Measurements from ENCODE around the gene CAMTA1. TPM values are rescaled to one million over a fixed set of nuclear protein-coding genes. Genes with fewer than 3 reads are reported as not detected.
A peak's percentile ranks its signal among the peaks of the same experiment; 100 is the strongest.

The CAMTA1 gene
- total RNA-seq, 1 donor = 19.9 TPM

DNA sequence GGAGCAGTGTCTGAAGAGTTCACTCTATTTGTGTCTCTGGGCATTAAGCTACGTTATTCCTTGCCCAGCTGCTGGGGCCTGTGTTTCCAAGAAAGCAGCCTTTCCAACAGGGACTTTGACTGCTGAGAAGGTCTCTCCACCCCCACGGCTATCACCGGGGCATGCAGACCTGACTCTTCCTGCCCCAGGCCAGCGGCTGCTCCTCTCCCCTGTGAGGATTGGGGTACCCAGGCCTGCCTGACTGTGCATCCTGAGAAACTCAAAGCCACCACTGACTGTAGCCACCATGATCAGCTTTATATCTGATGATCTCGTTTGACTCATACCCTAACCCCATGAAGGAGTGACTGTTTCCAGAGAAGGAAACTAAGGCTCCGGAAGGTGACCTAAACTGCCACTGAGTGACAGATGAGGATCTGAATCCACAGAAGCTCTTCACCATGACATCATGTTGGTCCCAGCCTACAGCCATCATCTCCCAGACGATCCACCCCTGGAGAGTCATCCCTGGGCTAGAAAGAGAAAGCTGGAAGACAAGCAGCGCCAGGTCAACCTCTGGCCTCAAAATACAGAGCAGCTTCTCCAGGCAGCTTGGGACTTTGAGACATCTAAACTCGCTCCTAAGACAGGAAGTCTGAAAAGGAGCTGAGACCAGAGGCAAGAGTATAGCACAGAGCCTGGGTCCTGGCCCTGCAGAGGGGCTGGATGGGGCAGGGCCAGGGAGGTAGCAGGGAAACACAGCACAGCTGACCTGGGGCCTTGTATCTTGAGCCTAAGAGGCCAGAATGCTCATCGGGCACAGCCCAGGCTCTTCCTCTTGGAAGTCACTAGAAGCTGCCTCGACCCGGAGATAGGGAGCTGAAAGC is 741.8 kb downstream of the CAMTA1 start:
- no peak for DNase-seq (ENCODE audit: low read depth in 2 of 3, low spot score in 2 of 3)

DNA sequence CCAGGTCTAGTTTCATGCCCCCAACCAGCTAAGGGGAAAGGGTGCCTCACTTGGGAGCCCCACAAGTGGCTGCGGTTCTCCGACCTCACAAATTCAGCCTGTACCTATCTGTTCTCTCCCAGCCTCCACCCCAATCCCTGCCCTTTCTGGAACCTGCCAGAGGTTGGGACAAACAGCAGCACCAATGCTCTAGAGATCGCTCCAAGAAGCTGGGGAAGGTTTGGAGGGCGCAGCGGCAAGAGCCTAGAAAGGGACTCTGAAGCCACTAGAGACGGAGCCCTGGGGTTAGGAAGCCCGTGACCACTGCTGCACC is 742.4 kb downstream of the CAMTA1 start:
- DNase-seq (ENCODE audit: low read depth in 2 of 3, low spot score in 2 of 3) = no peak

GRCh38 chr1:7528386-7529198 is 743.3 kb downstream of the CAMTA1 start:
- DNase-seq (ENCODE audit: low read depth in 2 of 3, low spot score in 2 of 3) = no peak

DNA sequence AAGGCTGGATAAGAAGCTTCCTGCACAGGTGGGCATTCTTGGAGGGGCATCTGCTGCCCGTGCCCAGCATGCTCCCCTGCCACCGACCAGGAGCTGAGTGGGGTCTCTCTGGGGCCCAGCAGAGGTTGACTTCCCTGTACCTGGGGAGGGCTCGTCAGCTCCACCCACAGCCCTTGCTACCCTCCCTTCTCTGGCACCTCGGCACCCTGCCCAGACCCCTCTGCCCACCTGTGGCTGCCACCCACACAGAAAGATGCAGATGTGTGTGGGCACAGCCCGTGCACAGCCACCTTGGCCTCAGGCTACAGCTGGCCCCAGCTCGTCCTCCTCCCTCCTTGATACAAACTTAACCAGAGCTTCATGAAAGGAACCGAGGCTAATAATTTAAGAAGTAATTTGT is 744.7 kb downstream of the CAMTA1 start:
- DNase-seq (ENCODE audit: low read depth in 2 of 3, low spot score in 2 of 3) = no peak

GRCh38 chr1:7531562-7532340 is 746.5 kb downstream of the CAMTA1 start:
- DNase-seq (ENCODE audit: low read depth in 2 of 3, low spot score in 2 of 3) = no peak

GRCh38 chr1:7533006-7533405 is 747.8 kb downstream of the CAMTA1 start:
- DNase-seq (ENCODE audit: low read depth in 2 of 3, low spot score in 2 of 3) = no peak

- no peak for DNase-seq (ENCODE audit: low read depth in 2 of 3, low spot score in 2 of 3)
Measured at GRCh38 chr1:7534061-7534825, 749.0 kb downstream of the CAMTA1 start.

DNA sequence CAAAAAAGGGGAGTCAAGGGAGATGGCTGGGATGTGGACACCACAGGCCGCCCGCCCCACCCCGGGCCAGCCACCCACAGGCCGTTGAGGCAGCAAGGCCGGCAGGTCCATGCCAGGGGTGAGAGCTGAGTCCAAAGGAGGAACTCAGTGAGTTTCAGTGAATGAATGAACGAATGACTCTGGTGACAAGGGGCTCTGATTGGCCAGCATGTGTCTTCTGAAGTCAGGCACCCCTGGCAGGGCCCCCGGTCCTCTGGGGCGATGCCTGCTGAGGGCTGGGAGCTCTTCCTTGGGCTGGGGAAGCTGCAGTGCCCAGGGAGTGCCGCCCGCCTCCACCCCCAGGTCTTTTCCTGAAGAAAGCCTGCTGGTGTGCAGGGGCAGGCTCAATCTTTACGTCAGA is 749.8 kb downstream of the CAMTA1 start:
- no peak for DNase-seq (ENCODE audit: low read depth in 2 of 3, low spot score in 2 of 3)

- DNase-seq (ENCODE audit: low read depth in 2 of 3, low spot score in 2 of 3) = peak in 2 of 3 donors; percentile 29 to 65
Measured at GRCh38 chr1:7535934-7536878, 751.0 kb downstream of the CAMTA1 start.

DNA sequence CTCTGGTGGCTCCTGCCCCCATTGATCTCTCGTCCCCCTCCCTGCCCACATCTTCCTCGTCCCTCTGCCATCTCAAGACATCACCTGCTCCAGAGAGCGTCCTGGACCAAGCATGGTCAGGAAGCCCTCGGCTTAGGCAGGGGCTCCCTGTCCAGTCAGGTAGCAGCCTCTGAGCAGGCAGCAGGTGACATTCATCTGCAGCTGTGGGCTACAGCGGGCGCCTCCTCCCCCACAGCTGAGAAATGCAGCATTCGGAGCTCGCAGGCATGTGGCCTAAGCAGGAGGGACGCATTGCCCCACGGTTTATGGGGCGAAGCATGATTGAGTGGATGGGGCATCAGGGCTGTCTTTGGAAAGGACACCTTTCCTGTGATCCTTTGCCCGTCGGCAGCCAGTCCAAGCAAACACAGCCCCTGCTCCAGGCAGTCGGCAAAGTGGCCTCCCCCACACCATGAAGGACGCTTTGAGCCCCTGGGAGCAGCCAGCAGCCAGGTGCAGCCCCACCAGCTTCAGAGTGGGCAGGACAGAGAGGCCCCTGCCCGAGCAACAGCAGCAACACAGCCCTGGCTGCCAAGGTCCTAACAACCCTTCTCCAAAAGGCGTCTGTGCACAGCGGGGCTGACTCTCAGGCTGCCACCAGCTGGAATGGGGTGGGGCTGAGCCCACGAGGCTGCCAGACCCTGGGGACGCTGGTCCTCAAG is 751.8 kb downstream of the CAMTA1 start:
- DNase-seq (ENCODE audit: low read depth in 2 of 3, low spot score in 2 of 3) = no peak

DNA sequence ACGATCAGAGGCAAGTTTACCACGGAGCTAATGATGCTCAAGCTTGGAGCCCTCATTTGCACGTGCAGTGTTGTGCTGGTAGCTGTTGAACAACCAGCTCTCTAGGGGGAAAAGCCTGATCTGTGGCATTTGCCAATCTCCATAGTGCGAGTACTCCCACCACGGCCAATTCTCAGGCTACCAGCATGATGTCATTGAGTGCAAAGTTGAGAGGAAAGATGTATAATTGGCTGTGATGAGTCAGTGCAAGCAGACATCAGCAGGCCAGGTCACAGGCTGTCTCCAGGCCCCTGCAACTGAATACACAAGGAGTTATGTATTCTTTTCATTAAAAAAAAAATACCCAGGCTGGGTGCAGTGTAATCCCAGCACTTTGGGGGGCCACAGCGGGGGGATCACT is 752.8 kb downstream of the CAMTA1 start:
- no peak for DNase-seq (ENCODE audit: low read depth in 2 of 3, low spot score in 2 of 3)

DNA sequence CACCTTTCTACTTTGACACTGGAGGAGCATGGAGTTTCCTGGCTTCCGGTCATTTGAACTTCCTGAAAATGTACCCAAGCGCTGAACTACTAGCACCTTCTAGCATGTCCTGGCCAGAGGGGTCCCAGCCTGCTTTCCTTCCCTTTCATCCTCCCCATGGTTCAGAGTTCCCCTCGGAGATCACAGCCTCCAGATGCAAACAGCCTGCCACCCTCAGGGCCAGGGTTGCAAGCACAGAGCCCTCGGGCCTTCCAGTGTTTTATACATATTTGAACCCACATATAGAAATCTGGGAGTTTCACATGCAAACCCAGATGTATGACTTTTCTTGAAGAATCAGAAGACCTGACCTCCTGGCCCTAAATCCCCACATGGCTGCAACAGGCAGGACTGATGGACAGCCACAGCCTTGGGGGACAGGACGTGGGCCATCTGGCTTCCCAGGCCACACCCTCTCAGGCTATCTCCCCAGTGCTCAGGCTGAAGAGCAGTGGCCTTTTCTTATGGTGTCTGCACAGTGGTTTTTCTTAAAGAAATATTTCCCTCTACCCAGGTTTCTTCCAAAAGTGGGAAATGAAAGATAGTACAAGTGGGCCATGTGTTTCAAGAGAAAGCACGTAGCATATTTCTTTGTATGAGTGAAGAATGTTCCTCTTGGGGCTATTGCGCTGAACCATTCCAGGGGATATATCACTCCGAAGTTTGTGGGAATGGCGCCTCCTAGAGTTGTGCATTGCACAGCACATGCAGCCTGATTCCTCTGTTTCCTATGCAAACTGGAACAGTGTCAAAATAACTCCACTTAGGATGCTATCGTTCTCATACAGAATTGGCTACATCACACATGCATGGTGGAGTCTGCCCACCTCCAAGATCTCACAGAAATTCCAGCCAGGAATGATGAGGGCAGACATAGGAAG is 753.9 kb downstream of the CAMTA1 start:
- DNase-seq (ENCODE audit: low read depth in 2 of 3, low spot score in 2 of 3) = peak in 1 of 3 donors; percentile 22

DNA sequence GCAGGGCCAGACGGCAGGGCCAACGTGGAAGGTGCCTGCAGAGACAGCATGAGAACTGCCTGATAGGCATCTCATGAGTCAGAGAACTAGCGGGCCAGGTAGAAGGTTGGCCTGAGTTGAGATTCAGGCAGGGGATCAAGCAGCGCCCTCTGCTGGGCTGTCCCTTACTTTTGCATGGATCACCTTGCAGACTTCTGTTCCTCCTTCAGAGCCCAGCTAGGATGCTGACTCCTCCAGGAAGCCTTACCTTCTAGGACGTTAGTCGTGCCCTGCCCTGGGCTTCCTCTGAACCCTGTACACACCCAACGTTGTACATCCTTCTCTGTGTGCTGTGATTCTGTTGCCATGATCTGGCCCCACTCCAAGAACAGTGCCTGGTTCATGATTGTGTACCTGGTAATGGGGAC is 754.5 kb downstream of the CAMTA1 start:
- peak in 2 of 3 donors; percentile 25 to 39 for DNase-seq (ENCODE audit: low read depth in 2 of 3, low spot score in 2 of 3)

DNA sequence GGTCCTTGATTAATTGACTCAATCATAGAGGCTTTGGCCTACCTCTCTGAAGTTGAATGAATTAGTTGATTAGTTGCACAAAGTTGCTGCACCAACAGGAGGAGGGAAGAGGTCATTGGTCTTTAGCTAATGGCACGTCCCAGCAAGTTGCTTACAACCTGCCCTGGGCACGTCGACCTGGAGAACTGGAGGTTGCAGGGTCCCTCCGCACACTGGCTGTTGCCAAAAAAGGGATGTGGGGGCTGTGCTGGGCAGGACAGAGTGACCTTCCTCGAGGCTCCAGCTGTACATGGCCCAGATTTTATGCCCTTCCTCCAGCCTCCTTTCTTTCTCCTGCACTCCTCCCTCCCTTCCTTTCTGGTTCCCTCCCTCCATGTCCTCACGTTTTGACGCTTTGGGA is 755.6 kb downstream of the CAMTA1 start:
- no peak for DNase-seq (ENCODE audit: low read depth in 2 of 3, low spot score in 2 of 3)

DNA sequence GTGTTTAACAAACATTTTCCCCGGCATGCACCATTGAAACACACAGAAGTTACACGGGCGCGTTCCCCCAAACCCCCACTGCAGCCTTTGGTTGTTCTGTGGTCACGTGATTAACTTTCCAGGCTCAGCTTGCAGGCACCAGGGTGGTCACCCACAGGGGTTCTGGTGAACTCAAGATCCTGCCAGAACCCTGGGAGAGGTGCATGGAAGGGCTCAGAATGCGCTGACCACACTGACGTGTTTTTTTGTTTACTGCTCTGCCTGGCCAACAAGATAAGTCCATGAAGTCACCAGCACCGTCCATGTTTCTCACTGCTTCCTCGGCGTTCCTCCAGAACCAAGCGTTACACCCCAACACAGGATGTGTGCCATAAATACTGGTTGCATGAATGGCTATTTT is 756.4 kb downstream of the CAMTA1 start:
- DNase-seq (ENCODE audit: low read depth in 2 of 3, low spot score in 2 of 3) = no peak

- DNase-seq (ENCODE audit: low read depth in 2 of 3, low spot score in 2 of 3) = no peak
Measured at GRCh38 chr1:7543718-7544090, 758.5 kb downstream of the CAMTA1 start.

DNA sequence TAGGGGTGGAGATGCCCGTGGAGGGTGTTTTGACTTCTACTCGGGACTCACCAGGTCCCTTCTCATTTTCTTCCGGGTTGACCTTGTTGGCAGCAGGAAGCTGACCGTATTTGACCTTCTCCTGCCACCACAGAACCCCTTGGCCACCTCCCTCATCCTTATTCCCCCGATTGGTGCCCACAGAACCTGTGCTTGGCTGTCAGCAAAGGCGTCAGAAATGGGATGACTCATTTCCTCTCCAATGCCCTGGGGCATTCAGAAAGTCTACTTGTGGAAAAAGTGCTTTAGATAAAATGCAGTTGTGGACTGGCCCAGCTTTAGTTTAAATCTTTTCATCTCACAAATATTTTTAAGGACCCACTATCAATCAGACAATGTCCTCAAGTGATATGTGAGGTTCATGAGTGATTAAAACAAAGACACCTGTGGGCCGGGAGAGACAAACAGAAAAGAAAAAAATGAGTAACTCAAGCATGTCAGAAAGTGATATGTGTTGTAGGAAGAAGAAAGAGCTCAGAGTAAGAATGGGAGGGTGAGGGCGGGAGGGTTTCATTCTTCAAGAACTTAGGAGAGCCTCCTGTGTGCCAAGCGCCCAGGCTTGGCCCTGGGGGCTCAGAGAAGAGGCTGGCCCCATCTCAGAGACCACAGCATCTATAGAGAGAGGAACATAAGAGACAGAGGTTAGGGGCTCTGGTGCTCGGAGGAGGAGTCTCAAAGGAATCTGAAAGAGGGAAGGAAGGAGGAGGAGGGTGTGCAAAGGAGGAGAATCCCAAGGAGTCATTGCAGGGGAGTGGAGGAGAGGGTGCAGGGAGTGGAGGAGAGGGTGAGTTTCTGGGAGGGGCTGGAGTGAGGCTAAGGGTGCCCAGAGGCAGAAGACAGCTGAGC is 764.3 kb downstream of the CAMTA1 start:
- peak in 2 of 3 donors; percentile 86 to 87 for DNase-seq (ENCODE audit: low read depth in 2 of 3, low spot score in 2 of 3)
